K562 (cell line): ENCODE results near the gene RPS8. TPM values are rescaled to one million over a fixed set of nuclear protein-coding genes. Genes with fewer than 3 reads are reported as not detected.
"Not testable (repeated sequence)": the region's sequence is repeated elsewhere in the genome, so short reads cannot be mapped to it uniquely, and the experiment has no call there.

Experiments used
- ATAC-seq: fragments of 200-7000 bp; cut with Tn5 transposase; 3 replicates; pipeline ENCODE4 v1.9.1; 2020; ENCODE audit warnings: moderate library complexity
- BruUV-seq: library from RNA; stranded (reverse); fragments of 400-500 nt; replicated peaks from 2 replicates; lab custom pipeline; 2021; lab: Mats Ljungman, UMichigan
- CTCF ChIA-PET: fragments of 300-600 bp; formaldehyde crosslinking; extraction: SDS; loops from one replicate; lab custom pipeline; 2021; ENCODE audit warnings: low intra/inter-chr PET ratio; lab: Yijun Ruan, JAX
- POLR2A ChIA-PET: fragments of 300-600, 350-650 bp; sonication (Branson Sonifier 250); formaldehyde crosslinking; extraction: SDS; loops from one replicate; lab custom pipeline; 2021; ENCODE audit warnings: antibody characterized with exemption, inconsistent platforms; lab: Yijun Ruan, JAX
- DNase-seq, 4 experiments: peaks; one replicate each; pipeline versions ENCODE4 v3.0.0 to v3.0.0-alpha.2; 2011 to 2018; ENCODE audit warnings: low spot score in 3 of 4, mixed read lengths in 3 of 4; ENCODE audit errors: extremely low read depth in 1 of 4
- FAIRE-seq: peaks from 2 replicates; lab custom pipeline; 2011; peaks lifted over from hg19 to GRCh38; lab: Jason Lieb, UNC
- H2AFZ ChIP-seq: 2 replicates; pipeline ENCODE4 v1.6.0; 2011; ENCODE audit warnings: low read depth, low read length, control low read depth, inconsistent platforms
- H3K27ac ChIP-seq: fragments of 200-600 bp; 3 replicates; pipeline ENCODE4 v1.8.0; 2011; ENCODE audit warnings: low read depth, mild to moderate bottlenecking, control low read depth, inconsistent platforms, low read length, moderate library complexity, mixed read lengths; ENCODE audit errors: extremely low read depth
- H3K27me3 ChIP-seq, 2 experiments: fragments of 300-600 bp in 1 of 2; 2 replicates in 1 of 2; 3 replicates in 1 of 2; pipeline versions ENCODE4 v1.6.0 to v1.8.0; 2011; ENCODE audit warnings: inconsistent platforms in 2 of 2, low read length in 2 of 2, mild to moderate bottlenecking in 1 of 2, mixed read lengths in 1 of 2, moderate library complexity in 1 of 2; ENCODE audit not compliant: control insufficient read depth in 2 of 2, insufficient read depth in 2 of 2
- H3K36me3 ChIP-seq: fragments of 300-600 bp; 3 replicates; pipeline ENCODE4 v1.8.0; 2011; ENCODE audit warnings: mild to moderate bottlenecking, low read length, inconsistent platforms; ENCODE audit not compliant: control insufficient read depth, insufficient read depth
- H3K4me1 ChIP-seq, 2 experiments: fragments of 200-600 bp in 1 of 2; replicated peaks in 1 of 2; 2 replicates in 1 of 2; 3 replicates in 1 of 2; pipeline versions ENCODE4 v1.5.1 to v1.8.0; 2011; ENCODE audit warnings: inconsistent platforms in 2 of 2, low read length in 2 of 2, mild to moderate bottlenecking in 1 of 2, mixed read lengths in 1 of 2, moderate library complexity in 1 of 2; ENCODE audit not compliant: control insufficient read depth in 2 of 2, insufficient read depth in 2 of 2
- H3K4me2 ChIP-seq: 2 replicates; pipeline ENCODE4 v1.6.1; 2011; ENCODE audit warnings: low read length, control low read depth, inconsistent platforms, mixed read lengths; ENCODE audit not compliant: insufficient read depth
- H3K4me3 ChIP-seq: fragments of 200-600 bp; sonication (generic), shearing (Covaris generic); 2 replicates; pipeline ENCODE4 v1.5.1; 2016; ENCODE audit warnings: control low read depth, inconsistent platforms
- H3K79me2 ChIP-seq: fragments of 200-600 bp; 3 replicates; pipeline ENCODE4 v1.8.0; 2011; ENCODE audit warnings: low read length, inconsistent platforms; ENCODE audit not compliant: control insufficient read depth, insufficient read depth
- H3K9ac ChIP-seq, 2 experiments: 2 replicates each; pipeline versions ENCODE4 v1.6.0 to v1.6.1; 2011; ENCODE audit warnings: low read depth in 2 of 2, low read length in 2 of 2, control low read depth in 1 of 2, inconsistent platforms in 1 of 2, mild to moderate bottlenecking in 1 of 2, mixed read lengths in 1 of 2; ENCODE audit not compliant: insufficient read depth in 1 of 2
- H3K9me1 ChIP-seq: one replicate; pipeline ENCODE4 v1.6.0; 2011; ENCODE audit warnings: inconsistent platforms, mild to moderate bottlenecking, low read length, moderate library complexity; ENCODE audit not compliant: control insufficient read depth, insufficient read depth
- H3K9me3 ChIP-seq: replicated peaks from 2 replicates; pipeline ENCODE4 v1.5.1; 2011; ENCODE audit warnings: low read depth, low read length, inconsistent platforms; ENCODE audit not compliant: control insufficient read depth, insufficient read depth
- H4K20me1 ChIP-seq: replicated peaks from 2 replicates; pipeline ENCODE4 v1.6.1; 2011; ENCODE audit warnings: low read length, inconsistent platforms, mixed read lengths; ENCODE audit not compliant: control insufficient read depth, insufficient read depth
- HBP1 ChIP-seq: fragments of 450-650 bp; formaldehyde crosslinking; IDR thresholded peaks from 2 replicates; pipeline ENCODE4 v1.4.0; 2022; ENCODE audit warnings: missing genetic modification characterization
- POLR2A ChIP-seq: fragments of 450-650 bp; conservative IDR thresholded peaks from 2 replicates; pipeline ENCODE4 v1.6.1; 2016
- POLR2B ChIP-seq: fragments of 450-650 bp; IDR thresholded peaks from 2 replicates; pipeline ENCODE4 v1.6.1; 2018; ENCODE audit warnings: low read depth; ENCODE audit not compliant: partially characterized antibody
- SUPT5H ChIP-seq: fragments of 450-650 bp; IDR thresholded peaks from 2 replicates; pipeline ENCODE4 v1.6.1; 2016
- WGBS: fragments of 100-300 bp; shearing (Covaris generic); methylation state at CpG from one replicate; pipeline ENCODE4 v1.1.6; 2016; ENCODE audit warnings: low coverage, mixed read lengths; ENCODE audit not compliant: insufficient coverage; ENCODE audit errors: missing lambda C conversion rate; 5-methylcytosine and 5-hydroxymethylcytosine counted together
- in situ Hi-C: fragments of 300-500 bp; cut with MboI; formaldehyde crosslinking; loops from 4 replicates; pipeline ENCODE4 v1.15.0; 2018; ENCODE audit warnings: inconsistent platforms, mixed read lengths
- intact Hi-C: fragments of 100-400 bp; cut with micrococcal nuclease; formaldehyde crosslinking; loops from 2 replicates; pipeline ENCODE4 v1.14.2; 2022
- polyA plus RNA-seq, 8 experiments: library from polyadenylated mRNA; depleted of rRNA in 4 of 8; stranded (reverse) in 5 of 8; unstranded in 3 of 8; fragments of >200 nt; fragmentation: Nextera tagmentation in 2 of 8; fragmentation: Illumina TruSeq in 1 of 8; extraction: Ambion mirVana in 2 of 8; extraction: Trizol in 1 of 8; gene quantifications; 2 replicates each; pipeline versions ENCODE4 v1.2.1 to v1.2.3, GENCODE V29; 2011 to 2014; ENCODE audit warnings: inconsistent platforms in 1 of 8, missing spikeins in 1 of 8
- total RNA-seq, 7 experiments: library from RNA; depleted of rRNA in 6 of 7; stranded (reverse); fragments of >200 nt in 6 of 7; fragmentation: Illumina TruSeq in 2 of 7; extraction: Trizol in 2 of 7; gene quantifications; 2 replicates each; pipeline versions ENCODE4 v1.2.1 to v1.2.3, GENCODE V29; 2011 to 2021; ENCODE audit warnings: low replicate concordance in 1 of 7

The RPS8 gene
- total and polyA plus RNA-seq, 9 of the 15 experiments (the other 6 are each of a cell fraction or from before 2014, with no cell fraction given): 2,431 to 4,168 (median 3,109) TPM

DNA sequence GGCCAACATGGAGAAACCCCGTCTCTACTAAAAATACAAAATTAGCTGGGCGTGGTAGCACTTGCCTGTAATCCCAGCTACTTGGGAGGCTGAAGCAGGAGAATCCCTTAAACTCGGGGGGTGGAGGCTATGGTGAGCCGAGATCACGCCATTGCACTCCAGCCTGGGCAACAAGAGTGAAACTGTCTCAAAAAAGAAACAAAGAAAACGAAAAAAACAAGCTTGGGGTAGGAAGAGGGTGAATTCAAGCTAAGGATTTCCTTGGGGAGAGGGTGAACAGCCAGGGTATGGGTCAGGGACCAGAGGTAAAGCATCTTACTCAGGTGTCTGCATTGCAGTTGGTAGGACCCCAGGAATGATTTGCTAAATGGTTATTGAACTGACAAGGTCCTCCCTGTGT, 8.9 kb upstream of the RPS8 start:
- H3K4me1 ChIP-seq, H4K20me1 ChIP-seq, H3K27me3 ChIP-seq, BruUV-seq, CTCF ChIA-PET, H3K4me2 ChIP-seq, intact Hi-C loops, H3K9me1 ChIP-seq, FAIRE-seq, in situ Hi-C loops, H3K27ac ChIP-seq, H3K9ac ChIP-seq, H2AFZ ChIP-seq, H3K4me3 ChIP-seq, DNase-seq, H3K79me2 ChIP-seq, ATAC-seq, H3K9me3 ChIP-seq: not testable (repeated sequence)
- WGBS: 86% methylated on average over 6 of the region's 6 CpGs
- TF ChIP-seq HBP1 (CRISPR knock-in tag) (0 out of 2 replicates have a peak, but pooled peaks have one; percentile 18), POLR2A (peak; percentile 63), SUPT5H (peak; percentile 45; the same call in 1 of the 2 replicates), POLR2B (peak; percentile 51)
- POLR2A ChIA-PET: interaction anchor here (0.6 to 3.8 kb wide), 15 partner anchors 10 to 1538 kb away, joined by 3 to 77 read pairs (median 6); partner anchors contain the start of genes RNU5D-1 and RPS8
- peaks cover 67% of the 10 kb centered on the region for H3K36me3 ChIP-seq
